Stimulated activated CD4-positive, alpha-beta T cell treated with anti-CD3 and anti-CD28 coated beads, Interleukin-4, amount 100 ng/mL, for 24 hours (primary cell): ENCODE measurements around the gene ZNF296.
A peak's percentile ranks its signal among the peaks of the same experiment; 100 is the strongest.

Experiments
- DNase-seq: peaks from one replicate; pipeline ENCODE4 v3.0.0-alpha.2; 2020

ZNF296 gene

GRCh38 chr19:45102481-45102880 lies 26.2 kb upstream of the ZNF296 start:
- no peak for DNase-seq

- DNase-seq = no peak
Measured at GRCh38 chr19:45101806-45102205, 25.5 kb upstream of the ZNF296 start.

- DNase-seq = no peak
Measured at GRCh38 chr19:45100846-45101252, 24.6 kb upstream of the ZNF296 start.

GRCh38 chr19:45100201-45100600 lies 23.9 kb upstream of the ZNF296 start:
- no peak for DNase-seq

GRCh38 chr19:45099467-45100191 lies 23.4 kb upstream of the ZNF296 start:
- no peak for DNase-seq

GRCh38 chr19:45098521-45099466 lies 22.5 kb upstream of the ZNF296 start:
- DNase-seq = no peak

- DNase-seq = no peak
Measured at GRCh38 chr19:45097776-45098520, 21.7 kb upstream of the ZNF296 start.

- no peak for DNase-seq
Measured at GRCh38 chr19:45097450-45097775, 21.1 kb upstream of the ZNF296 start.

GRCh38 chr19:45096700-45097099 lies 20.4 kb upstream of the ZNF296 start:
- no peak for DNase-seq

GRCh38 chr19:45095496-45096413 lies 19.5 kb upstream of the ZNF296 start:
- no peak for DNase-seq

GRCh38 chr19:45094707-45095106 lies 18.4 kb upstream of the ZNF296 start:
- DNase-seq = no peak

GRCh38 chr19:45094137-45094536 lies 17.9 kb upstream of the ZNF296 start:
- no peak for DNase-seq

GRCh38 chr19:45092747-45093678 lies 16.7 kb upstream of the ZNF296 start, which contains the start of gene PPP1R37:
TSS of gene PPP1R37 (plus strand) at chr19:45093179. CDS start at chr19:45093326, 147 bp downstream.
- peak; percentile 93 for DNase-seq

- DNase-seq = peak; percentile 94
Measured at GRCh38 chr19:45091031-45091923, 15.0 kb upstream of the ZNF296 start.

- no peak for DNase-seq
Measured at GRCh38 chr19:45090606-45091005, 14.3 kb upstream of the ZNF296 start.

- DNase-seq = no peak
Measured at GRCh38 chr19:45090034-45090433, 13.8 kb upstream of the ZNF296 start.

- peak; percentile 55 for DNase-seq
Measured at GRCh38 chr19:45087531-45087930, 11.3 kb upstream of the ZNF296 start.

GRCh38 chr19:45086480-45086879 lies 10.2 kb upstream of the ZNF296 start:
- DNase-seq = no peak

GRCh38 chr19:45082170-45082569 lies 5.9 kb upstream of the ZNF296 start:
- no peak for DNase-seq

- no peak for DNase-seq
Measured at GRCh38 chr19:45079911-45080370, 3.7 kb upstream of the ZNF296 start.
